A673 (cell line): ENCODE results near the gene CPAMD8. TPM values are rescaled to one million over a fixed set of nuclear protein-coding genes. Genes with fewer than 3 reads are reported as not detected.

ENCODE experiments used
- BruUV-seq: library from RNA; stranded (reverse); fragments of 400-500 nt; replicated peaks from 2 replicates; lab custom pipeline; 2021; lab: Mats Ljungman, UMichigan
- CTCF ChIA-PET: fragments of 300-600 bp; sonication (Branson Sonifier 250); formaldehyde crosslinking; loops from one replicate; lab custom pipeline; 2022; ENCODE audit warnings: antibody characterized with exemption; lab: Charles Lee
- POLR2A ChIA-PET: fragments of 300-600 bp; sonication (Branson Sonifier 250); formaldehyde crosslinking; loops from one replicate; lab custom pipeline; 2022; ENCODE audit warnings: antibody characterized with exemption; ENCODE audit not compliant: low non-redundant PET; lab: Charles Lee
- DNase-seq: peaks from one replicate; pipeline ENCODE4 v3.0.0-alpha.2; 2015; ENCODE audit warnings: low spot score
- H3K27ac ChIP-seq: fragments of 200-600 bp; sonication (generic); 2 replicates; pipeline ENCODE4 v1.5.1; 2016; ENCODE audit warnings: mixed run types, low read depth, mild to moderate bottlenecking, mixed read lengths, antibody characterized with exemption, low read length; ENCODE audit not compliant: poor library complexity, severe bottlenecking
- H3K27me3 ChIP-seq: fragments of 200-600 bp; sonication (generic); replicated peaks from 2 replicates; pipeline ENCODE4 v1.6.1; 2017; ENCODE audit warnings: mixed run types, low read depth, mild to moderate bottlenecking, mixed read lengths, antibody characterized with exemption, low read length; ENCODE audit not compliant: insufficient read depth, poor library complexity
- H3K36me3 ChIP-seq: fragments of 200-600 bp; sonication (generic); 2 replicates; pipeline ENCODE4 v1.6.1; 2016; ENCODE audit warnings: mixed run types, mild to moderate bottlenecking, mixed read lengths, antibody characterized with exemption, low read length; ENCODE audit not compliant: insufficient read depth, poor library complexity, severe bottlenecking
- H3K4me1 ChIP-seq: fragments of 200-600 bp; sonication (generic); 2 replicates; pipeline ENCODE4 v1.6.1; 2017; ENCODE audit warnings: mixed run types, mild to moderate bottlenecking, mixed read lengths, antibody characterized with exemption, low read length; ENCODE audit not compliant: insufficient read depth, poor library complexity, severe bottlenecking
- H3K4me3 ChIP-seq: fragments of 200-600 bp; sonication (generic); 2 replicates; pipeline ENCODE4 v1.5.1; 2016; ENCODE audit warnings: low read depth, mixed run types, mild to moderate bottlenecking, mixed read lengths, low read length; ENCODE audit not compliant: poor library complexity, severe bottlenecking
- H3K9me3 ChIP-seq: fragments of 200-600 bp; sonication (generic); 2 replicates; pipeline ENCODE4 v1.6.1; 2016; ENCODE audit warnings: mixed run types, low read depth, mild to moderate bottlenecking, mixed read lengths, antibody characterized with exemption, low read length; ENCODE audit not compliant: poor library complexity, severe bottlenecking
- CTCF ChIP-seq: fragments of 300-800, 200-600 bp; sonication (generic); conservative IDR thresholded peaks from 2 replicates; pipeline ENCODE4 v1.5.1; 2017; ENCODE audit warnings: low read depth, mild to moderate bottlenecking, antibody characterized with exemption, low read length, moderate library complexity, mixed read lengths
- EZH2 ChIP-seq: fragments of 200-600 bp; sonication (generic); IDR thresholded peaks from 2 replicates; pipeline ENCODE4 v1.6.1; 2017; ENCODE audit warnings: borderline replicate concordance, low read depth, mild to moderate bottlenecking, mixed read lengths, antibody characterized with exemption, low read length; ENCODE audit not compliant: poor library complexity, severe bottlenecking
- intact Hi-C: fragments of 100-400 bp; cut with micrococcal nuclease; formaldehyde crosslinking; loops from one replicate; pipeline ENCODE4 v1.10.0; 2022; ENCODE audit not compliant: unreplicated experiment
- total RNA-seq: library from RNA; stranded (reverse); gene quantifications from 2 replicates; pipeline ENCODE4 v1.2.3, GENCODE V29; 2021

Gene CPAMD8
- total RNA-seq, 1 experiment from 2014 or later = 0.82 TPM

- no peak for DNase-seq
- CTCF ChIA-PET = no interaction called here
- BruUV-seq = no TSS peak
- H3K4me1 ChIP-seq = no peaks in the 10 kb centered on the region
- POLR2A ChIA-PET = no interaction called here
- H3K36me3 ChIP-seq = no peaks in the 10 kb centered on the region
- TF ChIP-seq EZH2 (no peak), CTCF (no peak)
- H3K9me3 ChIP-seq = peaks cover 7% of the 10 kb centered on the region
- H3K27me3 ChIP-seq = no peaks in the 10 kb centered on the region
- no peak overlapping the region for H3K27ac ChIP-seq
- intact Hi-C loops = no loop called here
- H3K4me3 ChIP-seq = no peak overlapping the region
Observed at GRCh38 chr19:16936901-16937300, 89.7 kb downstream of the CPAMD8 start.

- no TSS peak for BruUV-seq
- TF ChIP-seq CTCF = no peak
- TF ChIP-seq EZH2 = no peak
- H3K9me3 ChIP-seq = peaks cover 7% of the 10 kb centered on the region
- CTCF ChIA-PET = no interaction called here
- no peaks in the 10 kb centered on the region for H3K36me3 ChIP-seq
- no peak for DNase-seq
- H3K27me3 ChIP-seq = no peaks in the 10 kb centered on the region
- intact Hi-C loops = no loop called here
- no peak overlapping the region for H3K27ac ChIP-seq
- POLR2A ChIA-PET = no interaction called here
- H3K4me3 ChIP-seq = no peak overlapping the region
- no peaks in the 10 kb centered on the region for H3K4me1 ChIP-seq
Observed at GRCh38 chr19:16934489-16934888, 92.1 kb downstream of the CPAMD8 start.

GRCh38 chr19:16931306-16931705 is 95.3 kb downstream of the CPAMD8 start:
- CTCF ChIA-PET = no interaction called here
- DNase-seq = no peak
- no peak overlapping the region for H3K4me3 ChIP-seq

More at GRCh38 chr19:16931306-16931705, 95.3 kb downstream of the CPAMD8 start:
- intact Hi-C loops = no loop called here
- Histone ChIP-seq H3K36me3 (no peaks in the 10 kb centered on the region), H3K27ac (no peak overlapping the region), H3K4me1 (no peaks in the 10 kb centered on the region), H3K27me3 (no peaks in the 10 kb centered on the region), H3K9me3 (peaks cover 7% of the 10 kb centered on the region)
- no TSS peak for BruUV-seq
- no peak for TF ChIP-seq CTCF
- TF ChIP-seq EZH2 = no peak
- POLR2A ChIA-PET = no interaction called here
